HEK293 (cell line): ENCODE results near the gene CHST15.

Source experiments
- CTCF ChIA-PET: fragments of 350-600 bp; formaldehyde crosslinking; extraction: SDS; loops from one replicate; lab custom pipeline; 2021; ENCODE audit warnings: antibody characterized with exemption; lab: Yijun Ruan, JAX
- POLR2A ChIA-PET: fragments of 300-600 bp; formaldehyde crosslinking; extraction: SDS; loops from one replicate; lab custom pipeline; 2020; ENCODE audit warnings: antibody characterized with exemption, inconsistent platforms; lab: Yijun Ruan, JAX
- H3K27ac ChIP-seq: fragments of 200-500 bp; sonication (Bioruptor generic); 2 replicates; pipeline ENCODE4 v1.5.1; 2014; ENCODE audit warnings: low read depth, low read length, control low read depth, inconsistent platforms; ENCODE audit errors: extremely low read depth
- H3K36me3 ChIP-seq, 2 experiments: fragments of 200-500 bp in 1 of 2; sonication (Bioruptor generic) in 1 of 2; 1 replicate in 1 of 2; 2 replicates in 1 of 2; pipeline ENCODE4 v1.5.1; 2014 to 2017; ENCODE audit warnings: inconsistent platforms in 2 of 2, low read length in 2 of 2; ENCODE audit not compliant: control insufficient read depth in 2 of 2, insufficient read depth in 1 of 2
- H3K4me1 ChIP-seq: fragments of 200-500 bp; sonication (Bioruptor generic); 2 replicates; pipeline ENCODE4 v1.5.1; 2014; ENCODE audit warnings: mild to moderate bottlenecking, low read length, inconsistent platforms; ENCODE audit not compliant: control insufficient read depth, insufficient read depth
- H3K4me3 ChIP-seq: 2 replicates; pipeline ENCODE4 v1.5.1; 2011; ENCODE audit warnings: low read depth, mild to moderate bottlenecking, control low read depth, low read length, moderate library complexity
- H3K9me3 ChIP-seq: fragments of 200-500 bp; sonication (Bioruptor generic); 2 replicates; pipeline ENCODE4 v1.5.1; 2014; ENCODE audit warnings: low read depth, low read length, inconsistent platforms; ENCODE audit not compliant: control insufficient read depth, insufficient read depth
- AEBP2 ChIP-seq: fragments of 450-650 bp; formaldehyde crosslinking; IDR thresholded peaks from 2 replicates; pipeline ENCODE4 v1.5.1; 2016; ENCODE audit warnings: missing biosample characterization, missing genetic modification characterization, borderline replicate concordance
- BCL11A ChIP-seq: fragments of 450-650 bp; formaldehyde crosslinking; IDR thresholded peaks from 2 replicates; pipeline ENCODE4 v1.5.1; 2016; ENCODE audit warnings: low read depth, missing biosample characterization, missing genetic modification characterization
- FEZF1 ChIP-seq: fragments of 450-650 bp; formaldehyde crosslinking; IDR thresholded peaks from 2 replicates; pipeline ENCODE4 v1.5.1; 2016; ENCODE audit warnings: missing biosample characterization, missing genetic modification characterization
- HIC1 ChIP-seq: fragments of 450-650 bp; formaldehyde crosslinking; IDR thresholded peaks from 2 replicates; pipeline ENCODE4 v1.5.1; 2016; ENCODE audit warnings: missing biosample characterization, missing genetic modification characterization
- IKZF3 ChIP-seq: fragments of 450-650 bp; IDR thresholded peaks from 2 replicates; pipeline ENCODE4 v1.5.0; 2018; ENCODE audit warnings: missing biosample characterization, mild to moderate bottlenecking, missing genetic modification characterization, moderate library complexity
- MYNN ChIP-seq: fragments of 450-650 bp; formaldehyde crosslinking; IDR thresholded peaks from 2 replicates; pipeline ENCODE4 v1.5.1; 2016; ENCODE audit warnings: missing biosample characterization, missing genetic modification characterization, borderline replicate concordance
- PRDM6 ChIP-seq: fragments of 450-650 bp; formaldehyde crosslinking; IDR thresholded peaks from 2 replicates; pipeline ENCODE4 v1.5.1; 2017; ENCODE audit warnings: missing biosample characterization, missing genetic modification characterization
- SCRT1 ChIP-seq: fragments of 450-650 bp; formaldehyde crosslinking; IDR thresholded peaks from 2 replicates; pipeline ENCODE4 v1.5.1; 2016; ENCODE audit warnings: missing biosample characterization, missing genetic modification characterization, borderline replicate concordance
- SCRT2 ChIP-seq: fragments of 450-650 bp; formaldehyde crosslinking; IDR thresholded peaks from 2 replicates; pipeline ENCODE4 v1.5.1; 2016; ENCODE audit warnings: missing biosample characterization, missing genetic modification characterization
- ZBTB7A ChIP-seq: fragments of 450-650 bp; formaldehyde crosslinking; IDR thresholded peaks from 2 replicates; pipeline ENCODE4 v1.5.1; 2016; ENCODE audit warnings: low read depth, missing biosample characterization, missing genetic modification characterization
- ZFP41 ChIP-seq: fragments of 450-650 bp; formaldehyde crosslinking; IDR thresholded peaks from 2 replicates; pipeline ENCODE4 v1.5.1; 2016; ENCODE audit warnings: missing biosample characterization, missing genetic modification characterization, borderline replicate concordance
- ZNF121 ChIP-seq: fragments of 450-650 bp; formaldehyde crosslinking; IDR thresholded peaks from 2 replicates; pipeline ENCODE4 v1.5.1; 2016; ENCODE audit warnings: missing biosample characterization, missing genetic modification characterization
- ZNF202 ChIP-seq: fragments of 450-650 bp; formaldehyde crosslinking; IDR thresholded peaks from 2 replicates; pipeline ENCODE4 v1.5.1; 2016; ENCODE audit warnings: missing biosample characterization, missing genetic modification characterization, borderline replicate concordance
- ZNF311 ChIP-seq: fragments of 450-650 bp; formaldehyde crosslinking; IDR thresholded peaks from 2 replicates; pipeline ENCODE4 v1.5.1; 2017; ENCODE audit warnings: missing biosample characterization, missing genetic modification characterization, borderline replicate concordance
- ZNF366 ChIP-seq: fragments of 450-650 bp; formaldehyde crosslinking; conservative IDR thresholded peaks from 2 replicates; pipeline ENCODE4 v1.5.1; 2016; ENCODE audit warnings: missing biosample characterization, missing genetic modification characterization
- ZNF513 ChIP-seq: fragments of 450-650 bp; IDR thresholded peaks from 2 replicates; pipeline ENCODE4 v1.5.1; 2018; ENCODE audit warnings: missing biosample characterization, missing genetic modification characterization
- ZNF555 ChIP-seq: fragments of 450-650 bp; formaldehyde crosslinking; conservative IDR thresholded peaks from 2 replicates; pipeline ENCODE4 v1.5.1; 2017; ENCODE audit warnings: missing biosample characterization, mild to moderate bottlenecking, missing genetic modification characterization, inconsistent platforms
- ZNF560 ChIP-seq: fragments of 450-650 bp; formaldehyde crosslinking; IDR thresholded peaks from 2 replicates; pipeline ENCODE4 v1.5.1; 2017; ENCODE audit warnings: missing biosample characterization, missing genetic modification characterization, borderline replicate concordance
- ZNF561 ChIP-seq: fragments of 450-650 bp; IDR thresholded peaks from 2 replicates; pipeline ENCODE4 v1.5.1; 2018; ENCODE audit warnings: missing biosample characterization, missing genetic modification characterization, borderline replicate concordance
- ZNF830 ChIP-seq: fragments of 450-650 bp; IDR thresholded peaks from 2 replicates; pipeline ENCODE4 v1.5.0; 2018; ENCODE audit warnings: missing biosample characterization, missing genetic modification characterization, low read depth, mild to moderate bottlenecking, moderate library complexity

Gene CHST15

GRCh38 chr10:124132876-124133275, 39.5 kb upstream of the CHST15 start (continued):
- no peak for TF ChIP-seq ZBTB7A (tag by site-specific recombination)
- no peak for TF ChIP-seq SCRT1 (tag by site-specific recombination)
- TF ChIP-seq ZNF560 (tag by site-specific recombination), result no peak
- no peak for TF ChIP-seq ZNF311

GRCh38 chr10:124132306-124132705, 38.9 kb upstream of the CHST15 start:
- Histone ChIP-seq H3K4me1 (no peaks in the 10 kb centered on the region), H3K36me3 (no peaks in the 10 kb centered on the region), H3K27ac (no peak overlapping the region), H3K9me3 (no peaks in the 10 kb centered on the region), H3K4me3 (no peak overlapping the region)
- TF ChIP-seq BCL11A (tag by site-specific recombination) (no peak), MYNN (tag by site-specific recombination) (no peak), ZNF366 (tag by site-specific recombination) (no peak), PRDM6 (tag by site-specific recombination) (no peak), ZNF202 (no peak), SCRT2 (tag by site-specific recombination) (no peak), IKZF3 (tag by site-specific recombination) (no peak), AEBP2 (no peak), ZBTB7A (tag by site-specific recombination) (no peak), ZNF121 (tag by site-specific recombination) (no peak), ZNF830 (tag by site-specific recombination) (no peak), ZFP41 (no peak), ZNF555 (tag by site-specific recombination) (no peak), HIC1 (tag by site-specific recombination) (no peak), ZNF561 (tag by site-specific recombination) (no peak), ZNF513 (tag by site-specific recombination) (no peak), FEZF1 (no peak)
- ChIA-PET CTCF (interaction anchor here (0.6 to 1.1 kb wide), 2 partner anchors 136 to 933 kb away, joined by 3 read pairs; no protein-coding TSS in a partner anchor), POLR2A (no interaction called here)
